GM15510 (cell line): ENCODE measurements around the gene EFS.

Source experiments
- POLR2A ChIP-seq: IDR thresholded peaks from 3 replicates; pipeline ENCODE4 v1.6.1; 2011; ENCODE audit warnings: borderline replicate concordance; ENCODE audit not compliant: insufficient read length; ENCODE audit errors: extremely low read depth

The EFS gene

DNA sequence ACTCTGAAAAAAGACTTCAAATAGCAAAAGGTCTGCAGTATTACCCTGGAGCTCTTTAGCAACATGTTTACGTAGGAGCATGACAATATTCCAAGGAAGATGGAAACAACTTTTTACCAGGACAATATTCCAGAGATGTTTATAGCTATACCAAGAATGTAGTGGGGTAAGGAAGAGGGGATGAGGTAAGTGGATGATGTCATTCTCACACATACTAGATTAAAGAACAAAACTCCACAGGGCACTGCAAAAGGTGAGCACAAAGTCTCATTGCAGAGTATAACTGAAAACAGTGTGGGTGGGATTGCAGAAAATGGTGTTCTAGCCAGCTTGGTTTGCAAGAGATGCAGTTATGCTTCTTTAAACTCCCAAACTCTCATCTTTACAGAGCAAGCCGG lies 20.3 kb upstream of the EFS start:
- no peak for TF ChIP-seq POLR2A

GRCh38 chr14:23384364-23385080 lies 19.6 kb upstream of the EFS start:
- no peak for TF ChIP-seq POLR2A

- no peak for TF ChIP-seq POLR2A
These were observed 17.9 kb upstream of the EFS start for GRCh38 chr14:23382731-23383440.

DNA sequence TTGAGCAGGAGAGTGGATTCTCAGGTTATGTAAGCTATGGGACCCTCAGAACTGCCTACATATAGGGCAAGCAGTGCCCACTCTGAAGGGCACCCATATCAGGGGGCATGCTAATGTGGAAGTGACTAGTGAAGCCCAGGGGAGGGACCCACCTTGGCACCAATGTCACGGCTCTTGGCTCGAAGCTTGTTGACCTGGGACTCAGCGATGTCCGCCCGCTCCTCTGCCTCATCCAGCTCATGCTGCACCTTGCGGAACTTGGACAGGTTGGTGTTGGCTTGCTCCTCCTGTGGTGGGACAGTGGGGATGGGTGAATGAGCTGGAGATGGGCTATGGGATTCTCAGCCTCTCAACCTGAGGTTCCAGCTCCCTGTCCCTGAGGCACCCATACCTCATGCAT lies 17.3 kb upstream of the EFS start:
- TF ChIP-seq POLR2A, result no peak

DNA sequence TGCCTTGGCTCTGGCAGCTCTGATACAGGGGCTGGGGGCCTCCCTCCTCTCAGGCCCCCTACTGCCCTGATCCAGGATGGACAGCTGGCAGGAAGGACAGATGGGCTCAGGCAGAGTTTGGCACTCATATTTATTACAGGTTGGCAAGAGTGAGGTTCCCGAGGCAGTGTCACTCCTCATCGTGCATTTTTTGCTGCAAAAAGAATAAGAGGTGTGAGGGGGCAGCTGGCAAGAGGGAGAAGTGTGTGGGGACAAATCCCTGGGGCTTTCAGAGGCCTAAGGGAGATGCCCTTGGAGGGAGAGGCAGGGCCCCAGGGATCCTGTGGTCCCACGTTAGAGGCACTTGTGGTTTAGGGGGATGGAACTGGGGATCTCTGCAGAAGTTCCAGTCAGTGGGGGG lies 16.9 kb upstream of the EFS start:
- no peak for TF ChIP-seq POLR2A

DNA sequence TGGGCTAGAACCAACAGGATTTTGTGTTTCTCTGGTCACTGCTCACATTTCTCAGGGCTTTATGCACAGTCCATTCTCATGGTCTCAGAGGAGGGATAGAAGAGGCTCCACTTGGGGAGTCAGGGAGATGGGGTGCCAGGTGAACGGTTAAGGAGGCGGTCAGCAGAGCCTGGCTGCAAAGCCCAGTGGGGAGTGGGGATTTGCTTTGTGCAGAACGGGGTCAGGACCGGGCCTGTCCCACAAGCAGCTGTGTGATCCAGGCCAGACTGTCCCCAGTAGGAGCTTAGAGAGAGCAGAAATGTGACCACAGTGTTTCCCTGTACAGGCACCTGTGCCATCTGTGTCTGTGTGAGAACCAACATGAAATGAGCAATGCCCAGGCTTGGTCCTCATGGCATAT lies 16.0 kb upstream of the EFS start:
- no peak for TF ChIP-seq POLR2A

DNA sequence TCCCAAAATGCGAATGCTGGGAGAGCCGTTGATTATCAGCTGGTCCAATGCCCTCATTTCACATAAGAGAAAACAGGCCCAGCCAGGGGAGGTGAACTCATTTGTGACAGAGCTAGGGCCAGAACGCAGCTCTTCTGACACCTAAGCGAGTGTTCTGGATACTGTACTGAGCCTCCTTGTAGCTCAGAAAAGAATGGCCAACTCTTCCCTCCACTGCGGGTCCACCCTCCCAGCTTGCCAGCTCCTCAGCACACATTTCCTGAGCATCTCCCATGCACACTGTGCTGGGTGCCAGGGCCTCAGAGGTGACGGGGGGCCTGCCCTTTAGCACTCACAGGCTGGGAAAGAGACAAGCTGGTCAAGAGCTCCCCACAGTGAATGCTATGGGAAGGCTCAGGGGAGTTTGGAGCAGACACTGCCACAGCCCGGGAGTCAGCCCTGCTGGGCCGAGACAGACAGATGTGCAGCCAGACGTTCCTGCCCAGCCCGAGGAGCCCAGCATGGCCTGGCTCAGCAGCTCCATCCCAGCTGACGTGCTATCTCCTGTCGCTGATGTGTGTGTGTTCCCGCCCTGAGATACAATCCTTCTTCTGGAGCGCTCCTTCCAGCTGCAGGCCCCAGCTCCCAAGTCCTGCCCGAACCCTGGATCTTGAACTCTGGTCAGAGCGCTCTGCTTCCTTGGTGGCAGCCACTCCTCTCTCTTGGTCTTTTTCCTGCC lies 15.4 kb upstream of the EFS start:
- no peak for TF ChIP-seq POLR2A

DNA sequence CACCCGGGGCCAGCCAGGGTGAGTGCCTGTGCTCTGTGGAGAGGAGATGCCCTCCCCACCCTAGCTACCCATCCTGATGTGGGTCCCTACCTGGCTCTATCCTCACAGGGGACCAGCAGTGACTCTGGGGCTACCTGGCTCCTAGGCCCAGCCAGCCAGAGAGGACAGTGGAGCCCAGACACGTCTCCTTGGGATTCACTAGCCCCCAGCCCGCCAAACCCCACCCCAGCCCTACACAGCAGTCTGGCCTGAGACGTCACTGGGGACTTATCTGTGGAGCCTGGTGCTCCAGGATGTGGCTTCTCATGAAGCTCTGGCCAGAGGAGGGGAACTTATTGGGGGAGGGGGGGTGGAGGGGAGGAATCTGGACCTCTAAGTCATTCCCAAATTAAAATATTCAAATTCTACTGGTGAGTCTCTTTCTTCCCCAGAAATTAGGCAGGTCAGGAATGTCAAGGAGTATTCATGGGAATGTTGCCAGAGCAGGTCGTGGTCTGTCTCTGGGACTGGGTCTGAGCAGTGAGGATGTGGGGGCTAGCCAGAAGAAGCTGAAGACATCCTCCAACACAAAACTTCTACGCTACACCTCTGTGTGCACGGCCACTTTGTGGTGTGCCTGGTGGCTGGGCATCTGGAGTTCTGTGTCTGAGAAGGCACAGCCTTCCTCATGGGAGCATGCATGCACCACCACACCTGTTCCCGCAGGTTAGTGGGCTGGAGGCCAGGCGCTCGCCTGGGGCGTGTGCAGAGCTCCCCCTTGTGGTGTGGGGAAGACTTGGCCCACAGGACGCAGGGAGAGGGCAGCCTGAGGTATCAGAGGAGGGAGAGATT lies 14.6 kb upstream of the EFS start:
- TF ChIP-seq POLR2A, result no peak

DNA sequence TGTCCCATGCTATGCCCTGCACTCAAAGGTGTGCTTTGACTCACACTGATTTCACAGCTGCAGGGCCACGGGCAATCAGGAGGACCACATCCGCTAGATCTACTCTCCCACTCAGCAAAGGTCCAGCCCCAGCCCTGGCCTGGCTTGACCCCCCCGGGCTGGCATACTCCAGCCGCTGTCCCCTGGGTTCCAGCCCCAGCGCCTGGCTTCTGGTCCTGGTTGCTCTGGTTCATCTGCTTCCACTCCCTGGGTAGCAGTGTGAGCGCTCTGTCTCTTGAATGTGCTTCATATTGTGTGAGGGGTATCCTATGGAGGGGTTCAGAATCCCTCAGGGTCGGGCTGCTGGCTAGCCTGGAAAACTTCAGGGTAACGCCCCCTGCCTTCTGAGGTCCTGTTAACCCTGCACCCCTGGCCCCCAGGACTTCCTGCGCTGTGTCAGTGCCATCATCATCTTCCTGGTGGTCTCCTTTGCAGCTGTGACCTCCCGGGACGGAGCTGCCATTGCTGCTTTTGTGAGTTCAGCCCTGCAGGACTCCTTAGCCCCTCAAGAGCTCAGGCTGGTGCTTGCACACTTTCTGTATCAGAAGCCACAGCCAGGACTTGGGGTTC lies 13.7 kb upstream of the EFS start:
- no peak for TF ChIP-seq POLR2A

GRCh38 chr14:23377573-23378563 lies 12.9 kb upstream of the EFS start:
- TF ChIP-seq POLR2A, result no peak

DNA sequence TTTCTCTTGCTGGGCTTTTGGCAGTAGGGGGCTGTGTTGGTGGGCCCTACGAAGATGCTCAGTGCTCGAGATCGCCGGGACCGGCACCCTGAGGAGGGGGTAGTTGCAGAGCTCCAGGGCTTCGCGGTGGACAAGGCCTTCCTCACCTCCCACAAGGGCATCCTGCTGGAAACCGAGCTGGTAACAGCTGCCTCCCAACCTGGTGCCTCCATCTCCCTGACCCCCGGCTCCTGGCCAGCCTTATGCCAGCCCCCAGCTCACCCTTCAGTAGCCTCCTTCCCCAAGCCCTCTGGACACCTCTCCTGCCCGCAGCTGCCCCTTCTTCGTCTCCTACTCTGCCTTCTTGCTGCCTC lies 12.2 kb upstream of the EFS start:
- TF ChIP-seq POLR2A, result no peak

DNA sequence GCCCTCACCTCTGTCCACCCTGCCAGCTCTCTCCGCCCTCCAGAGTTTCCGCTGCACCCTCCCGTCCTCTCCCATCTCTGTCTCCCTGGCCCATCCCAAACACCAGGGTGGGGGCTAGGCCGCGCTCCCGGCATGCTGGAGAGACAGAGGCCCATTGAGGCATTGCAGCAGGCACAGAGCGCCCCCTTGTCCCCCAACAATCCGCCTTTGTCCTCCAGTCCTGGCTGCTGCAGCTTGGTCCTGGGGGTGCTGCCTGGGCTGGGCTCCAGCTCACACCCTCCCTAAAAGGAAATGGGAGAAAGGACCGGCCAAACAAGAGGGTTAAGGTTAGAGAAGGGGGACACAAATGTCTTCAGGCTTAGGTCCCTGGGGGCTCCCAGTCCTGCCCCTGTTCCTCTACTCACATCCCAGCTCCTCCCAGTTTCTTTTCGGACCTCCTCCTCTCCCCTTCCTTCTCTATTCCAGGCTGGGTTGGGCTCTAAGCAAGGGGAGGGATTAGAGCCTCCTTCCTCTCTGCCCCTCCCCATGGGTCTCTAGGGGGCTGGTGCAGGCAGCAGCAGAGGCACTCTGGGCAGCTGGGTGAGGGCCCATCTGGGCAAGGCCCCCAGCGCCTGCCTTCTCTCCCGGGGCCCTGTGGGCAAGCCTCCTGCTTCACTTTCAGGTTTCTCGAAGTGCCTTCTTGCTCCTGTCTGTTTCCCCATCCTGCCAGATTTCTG lies 11.7 kb upstream of the EFS start, which contains the start of gene CMTM5:
CMTM5 (plus strand) TSS at position 565 of the 716 bp plus-strand sequence. CDS start 206 bp downstream, outside the sequence.
- TF ChIP-seq POLR2A, result no peak
